HG03066 (cell line): Measurements from ENCODE around the gene TBX10.
"Not testable (repeated sequence)": the region's sequence is repeated elsewhere in the genome, so short reads cannot be mapped to it uniquely, and the experiment has no call there.

Experiments
- ATAC-seq: cut with Tn5 transposase; IDR thresholded peaks from one replicate; pipeline ENCODE4 v1.9.1; 2021; ENCODE audit warnings: low read depth; ENCODE audit not compliant: unreplicated experiment

The TBX10 gene

DNA sequence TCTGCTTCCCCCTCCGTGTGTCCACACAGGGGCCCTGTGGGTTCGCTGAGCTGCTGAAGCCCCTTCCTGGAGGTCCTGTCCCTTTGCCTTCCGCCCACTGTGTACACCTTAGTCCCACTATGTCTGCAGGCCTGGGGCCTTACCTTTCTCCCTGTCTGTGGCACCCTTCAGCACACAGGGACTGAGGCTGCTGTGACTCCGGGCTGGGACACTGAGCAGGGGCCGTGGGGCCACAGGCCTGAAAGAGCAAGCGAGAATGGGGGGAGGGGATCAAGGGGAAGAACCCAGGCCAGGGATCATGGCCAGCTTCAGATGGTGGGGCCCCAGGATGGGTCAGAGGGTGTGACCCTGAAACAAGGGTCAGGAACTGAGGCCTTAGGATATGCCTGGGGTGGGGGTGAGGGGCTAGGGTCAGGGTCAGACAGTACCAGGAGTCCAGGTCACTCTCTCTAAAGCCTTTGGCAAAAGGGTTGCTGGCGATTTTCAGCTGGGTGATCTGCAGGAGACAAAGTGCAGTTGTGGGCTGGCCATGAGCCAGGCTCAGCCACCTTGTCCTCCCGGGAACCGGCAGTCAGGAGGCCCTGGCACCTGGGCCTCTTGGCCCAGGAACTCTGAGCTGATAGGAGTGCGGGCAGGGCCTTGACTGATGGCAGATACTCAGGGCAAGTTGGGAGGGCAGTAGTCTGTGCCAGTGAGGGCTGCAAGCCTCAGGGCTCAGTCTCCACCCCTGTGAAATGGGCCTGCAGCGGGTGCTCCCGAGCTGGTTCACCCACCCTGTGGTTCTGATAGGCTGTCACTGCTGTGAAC lies 7.2 kb downstream of the TBX10 start:
- ATAC-seq: no peak

GRCh38 chr11:67631853-67632174 lies 7.7 kb downstream of the TBX10 start:
- no peak for ATAC-seq

DNA sequence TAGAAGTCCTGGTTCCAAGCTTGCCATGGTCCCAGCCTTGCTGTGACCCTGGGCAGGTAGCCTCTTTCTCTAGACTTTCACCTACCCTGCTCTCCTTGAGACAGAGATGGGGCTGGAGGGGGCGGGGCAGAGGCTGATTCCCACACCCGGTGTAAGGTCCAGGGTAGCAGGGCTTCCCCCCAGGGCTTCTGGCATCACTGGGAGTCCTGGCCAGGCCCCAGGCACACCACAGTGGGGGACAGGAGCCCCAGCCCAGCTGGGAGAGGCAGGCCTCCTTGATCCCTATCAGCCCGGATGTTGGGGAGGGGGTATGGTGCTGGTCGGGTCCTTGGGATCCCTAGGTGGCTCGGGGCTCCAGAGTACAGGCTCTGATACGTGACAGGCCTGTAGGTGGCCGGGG lies 8.2 kb downstream of the TBX10 start:
- ATAC-seq: no peak

DNA sequence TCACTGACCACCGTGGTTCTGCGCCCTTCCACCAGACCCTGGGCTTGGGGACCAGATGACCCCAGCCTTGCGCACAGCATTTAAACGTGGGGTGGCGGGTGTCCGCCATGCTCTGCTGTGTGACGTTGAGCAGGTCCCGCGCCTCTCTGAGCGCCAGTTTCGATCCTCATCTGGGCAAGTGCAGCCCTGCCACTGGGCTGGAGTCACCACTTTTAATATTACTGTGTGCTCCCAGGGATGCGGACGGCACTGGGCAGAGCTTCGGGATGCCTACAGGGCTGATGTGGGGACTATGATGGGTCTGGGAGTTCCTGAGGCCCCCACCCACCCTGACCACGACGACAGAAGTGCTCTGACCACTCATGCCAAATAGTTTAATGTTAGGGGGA lies 8.6 kb downstream of the TBX10 start:
- no peak for ATAC-seq

- ATAC-seq: peak; percentile 62
Measured at GRCh38 chr11:67630228-67630942, 9.2 kb downstream of the TBX10 start.

DNA sequence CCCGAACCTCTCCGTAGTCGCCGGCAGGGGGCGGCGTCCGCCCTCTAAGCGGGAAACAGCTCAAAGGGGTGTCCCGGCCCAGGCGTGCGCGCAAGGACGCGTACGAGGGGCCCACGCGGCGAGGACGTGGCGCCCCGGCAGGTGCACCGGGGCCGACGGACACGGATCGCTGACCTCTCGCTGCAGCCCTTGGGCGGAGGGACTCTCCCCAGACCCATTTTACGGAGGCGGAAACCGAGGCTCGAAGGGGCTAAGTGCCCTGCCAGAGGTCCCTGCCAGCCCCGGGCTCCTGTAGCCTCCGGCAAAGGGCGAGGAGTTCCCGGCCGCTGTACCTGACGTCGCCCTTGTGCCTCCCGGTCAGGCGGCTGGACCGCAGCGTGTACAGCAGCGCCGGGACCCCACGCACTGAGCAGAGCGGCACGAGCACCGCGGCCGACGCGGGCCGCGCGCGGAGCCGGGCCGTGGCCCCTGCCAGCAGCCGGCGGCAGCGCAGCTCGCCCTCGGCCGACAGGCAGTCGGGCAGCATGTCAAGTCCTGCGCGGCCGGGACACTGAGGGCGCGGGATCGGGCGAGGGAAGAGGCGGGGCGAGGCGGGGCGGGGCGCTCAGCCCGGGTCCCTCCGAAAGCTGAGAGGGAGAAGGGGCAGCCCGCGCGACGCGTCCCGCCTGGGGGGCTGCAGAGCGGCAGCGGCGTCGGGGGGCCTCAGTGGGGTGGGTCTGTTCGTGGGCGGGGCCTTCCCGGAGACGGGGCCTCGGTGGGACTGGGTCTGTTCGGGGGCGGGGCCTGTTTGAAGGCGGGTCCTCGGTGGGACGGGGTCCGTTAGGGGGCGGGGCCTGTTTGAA lies 10.0 kb downstream of the TBX10 start, which contains the start of gene NUDT8:
Gene NUDT8 (minus strand): TSS at position 552 of the 842 bp plus-strand sequence. CDS start 26 bp downstream, at position 526.
- ATAC-seq: peak; percentile 49

DNA sequence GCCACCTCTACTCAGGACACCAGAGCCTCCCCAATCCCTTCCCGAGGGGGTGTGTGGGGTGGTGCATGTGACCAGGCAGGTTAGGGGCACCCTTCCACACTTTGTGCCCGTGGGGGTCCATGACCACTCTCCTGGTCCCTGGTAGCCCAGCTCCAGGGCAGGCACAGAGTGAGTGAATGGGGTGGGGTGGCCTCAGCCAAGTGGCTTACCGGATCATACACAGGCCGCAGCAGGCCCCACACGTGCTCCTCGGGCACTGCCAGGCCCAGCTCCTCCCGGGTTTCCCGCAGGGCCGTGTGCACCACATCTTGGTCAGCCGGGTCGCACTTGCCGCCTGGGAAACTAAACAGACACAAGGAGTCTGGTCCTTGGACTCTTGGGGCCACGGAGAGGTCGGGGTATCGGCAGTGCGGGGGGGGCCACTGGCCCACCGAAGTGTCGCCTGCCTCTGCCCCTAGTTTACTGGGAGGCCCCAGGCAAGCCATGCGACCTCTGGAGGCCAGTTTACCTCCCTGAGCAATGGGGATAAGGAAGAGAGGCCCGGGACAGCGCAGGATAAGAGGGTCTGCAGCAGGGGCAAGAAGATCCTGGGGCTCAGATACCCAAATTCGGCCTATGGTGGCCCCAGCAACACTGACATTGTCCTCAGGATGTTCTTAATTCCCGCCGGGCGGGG lies 10.7 kb downstream of the TBX10 start:
- ATAC-seq: no peak

DNA sequence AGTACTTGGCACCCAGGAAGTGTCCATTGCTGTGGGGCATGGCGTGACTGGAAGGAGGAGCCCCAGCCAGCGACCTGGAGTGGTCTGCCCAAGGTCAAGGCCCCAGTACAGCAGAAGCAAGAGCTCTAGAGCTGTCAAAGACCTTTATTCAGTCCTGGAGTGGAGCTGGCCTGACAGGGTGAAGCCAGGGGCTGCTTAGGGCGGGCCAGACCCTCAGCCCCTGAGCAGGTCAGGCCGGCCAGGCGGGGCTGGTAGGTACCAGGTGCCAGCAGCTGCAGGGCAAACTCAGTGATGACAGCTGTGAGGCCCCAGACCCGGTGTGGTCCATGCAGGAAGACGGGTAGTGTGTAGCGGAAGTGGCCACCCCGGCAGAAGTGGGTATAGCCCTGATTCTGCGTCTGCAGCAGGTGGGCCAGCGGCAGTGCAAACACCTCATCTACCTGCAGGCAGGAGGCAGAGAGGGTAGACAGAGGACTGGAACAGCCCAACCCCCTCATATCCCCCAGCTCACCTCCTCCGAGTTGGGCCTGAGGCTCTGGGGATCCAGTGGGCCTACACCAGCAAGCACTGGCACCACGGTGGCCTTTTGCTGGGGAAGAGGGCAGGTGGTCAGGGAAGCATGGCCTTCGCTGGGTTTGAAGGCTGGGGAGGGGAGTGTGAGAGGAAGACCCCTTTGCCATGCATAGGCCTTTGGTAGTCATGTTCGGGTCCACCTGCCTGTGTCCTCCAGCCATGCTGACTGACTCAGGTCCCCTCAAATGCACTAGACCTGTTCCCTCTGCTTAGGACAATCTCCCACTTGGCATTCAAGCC lies 11.5 kb downstream of the TBX10 start:
- no peak for ATAC-seq

DNA sequence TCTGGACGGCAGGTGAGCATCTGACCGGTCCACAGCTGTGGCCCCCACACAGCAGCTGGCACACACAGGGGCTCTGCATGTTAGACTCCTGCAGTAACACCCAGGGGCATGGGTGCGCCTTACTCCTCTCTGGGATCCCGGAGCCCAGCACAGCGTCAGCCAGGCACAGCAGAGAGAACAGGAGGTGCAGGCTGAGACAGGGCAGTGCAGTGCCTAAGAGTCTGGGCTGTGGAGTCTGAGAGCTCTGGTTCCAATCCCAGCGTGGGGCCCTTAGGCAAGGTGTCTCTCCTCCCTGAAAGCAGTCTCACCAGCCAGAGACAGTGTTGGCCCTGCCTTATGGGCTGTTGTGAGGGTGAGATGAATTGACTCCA lies 12.1 kb downstream of the TBX10 start:
- ATAC-seq: no peak

- no peak for ATAC-seq
Measured at GRCh38 chr11:67626970-67627369, 12.6 kb downstream of the TBX10 start.

DNA sequence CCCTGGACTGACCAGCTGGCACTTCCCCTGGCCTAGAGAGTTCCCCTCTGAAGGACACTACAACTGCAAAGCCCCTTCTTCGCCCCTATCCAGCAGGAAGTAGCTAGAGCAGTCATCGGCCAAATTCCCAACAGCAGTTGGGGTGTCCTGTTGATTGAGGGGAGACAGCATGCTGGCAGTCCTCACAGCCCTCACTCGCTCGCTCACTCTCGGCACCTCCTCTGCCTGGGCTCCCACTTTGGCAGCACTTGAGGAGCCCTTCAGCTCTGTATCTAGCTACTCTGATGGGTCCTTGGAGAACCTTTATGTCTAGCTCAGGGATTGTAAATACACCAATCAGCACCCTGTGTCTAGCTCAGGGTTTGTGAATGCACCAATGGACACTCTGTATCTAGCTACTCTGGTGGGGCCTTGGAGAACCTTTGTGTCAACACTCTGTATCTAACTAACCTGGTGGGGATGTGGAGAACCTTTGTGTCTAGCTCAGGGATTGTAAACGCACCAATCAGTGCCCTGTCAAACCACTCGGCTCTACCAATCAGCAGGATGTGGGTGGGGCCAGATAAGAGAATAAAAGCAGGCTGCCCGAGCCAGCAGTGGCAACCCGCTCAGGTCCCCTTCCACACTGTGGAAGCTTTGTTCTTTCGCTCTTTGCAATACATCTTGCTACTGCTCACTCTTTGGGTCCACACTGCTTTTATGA lies 13.3 kb downstream of the TBX10 start:
- ATAC-seq: not testable (repeated sequence)

- not testable (repeated sequence) for ATAC-seq
Measured at GRCh38 chr11:67623795-67624194, 15.8 kb downstream of the TBX10 start.

- not testable (repeated sequence) for ATAC-seq
Measured at GRCh38 chr11:67622905-67623304, 16.7 kb downstream of the TBX10 start.

DNA sequence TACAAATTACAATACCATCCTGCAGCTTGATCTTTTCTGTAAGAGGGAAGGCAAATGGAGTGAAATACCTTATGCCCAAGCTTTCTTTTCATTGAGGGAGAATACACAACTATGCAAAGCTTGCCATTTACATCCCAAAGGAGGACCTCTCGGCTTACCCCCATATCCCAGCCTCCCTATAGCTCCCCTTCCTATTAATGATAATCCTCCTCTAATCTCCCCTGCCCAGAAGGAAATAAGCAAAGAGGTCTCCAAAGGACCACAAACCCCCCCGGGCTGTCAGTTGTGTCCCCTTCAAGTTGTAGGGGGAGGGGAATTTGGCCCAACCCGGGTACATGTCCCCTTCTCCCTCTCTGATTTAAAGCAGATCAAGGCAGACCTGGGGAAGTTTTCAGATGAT lies 17.6 kb downstream of the TBX10 start:
- not testable (repeated sequence) for ATAC-seq

- not testable (repeated sequence) for ATAC-seq
Measured at GRCh38 chr11:67620621-67621020, 18.9 kb downstream of the TBX10 start.

DNA sequence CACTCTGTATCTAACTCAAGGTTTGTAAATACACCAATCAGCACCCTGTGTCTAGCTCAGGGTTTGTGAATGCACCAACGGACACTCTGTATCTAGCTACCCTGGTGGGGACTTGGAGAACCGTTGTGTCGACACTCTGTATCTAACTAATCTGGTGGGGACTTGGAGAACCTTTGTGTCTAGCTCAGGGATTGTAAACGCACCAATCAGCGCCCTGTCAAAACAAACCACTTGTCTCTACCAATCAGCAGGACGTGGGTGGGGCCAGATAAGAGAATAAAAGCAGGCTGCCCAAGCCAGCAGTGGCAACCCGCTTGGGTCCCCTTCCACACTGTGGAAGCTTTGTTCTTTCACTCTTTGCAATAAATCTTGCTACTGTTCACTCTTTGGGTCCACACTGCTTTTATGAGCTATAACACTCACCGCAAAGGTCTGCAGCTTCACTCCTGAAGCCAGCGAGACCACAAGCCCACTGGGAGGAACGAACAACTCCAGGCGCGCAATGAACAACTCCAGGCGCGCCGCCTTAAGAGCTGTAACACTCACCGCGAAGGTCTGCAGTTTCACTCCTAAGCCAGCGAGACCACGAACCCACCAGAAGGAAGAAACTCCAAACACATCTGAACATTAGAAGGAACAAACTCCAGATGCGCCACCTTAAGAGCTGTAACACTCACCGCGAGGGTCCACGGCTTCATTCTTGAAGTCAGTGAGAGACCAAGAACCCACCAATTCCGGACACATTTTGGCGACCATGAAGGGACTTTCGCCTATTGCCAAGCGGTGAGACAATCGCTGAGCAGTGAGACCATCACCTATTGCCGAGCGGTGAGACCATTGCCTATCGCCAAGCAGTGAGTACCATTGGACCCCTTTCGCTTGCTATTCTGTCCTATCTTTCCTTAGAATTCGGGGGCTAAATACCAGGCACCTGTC lies 19.6 kb downstream of the TBX10 start:
- ATAC-seq: not testable (repeated sequence)

DNA sequence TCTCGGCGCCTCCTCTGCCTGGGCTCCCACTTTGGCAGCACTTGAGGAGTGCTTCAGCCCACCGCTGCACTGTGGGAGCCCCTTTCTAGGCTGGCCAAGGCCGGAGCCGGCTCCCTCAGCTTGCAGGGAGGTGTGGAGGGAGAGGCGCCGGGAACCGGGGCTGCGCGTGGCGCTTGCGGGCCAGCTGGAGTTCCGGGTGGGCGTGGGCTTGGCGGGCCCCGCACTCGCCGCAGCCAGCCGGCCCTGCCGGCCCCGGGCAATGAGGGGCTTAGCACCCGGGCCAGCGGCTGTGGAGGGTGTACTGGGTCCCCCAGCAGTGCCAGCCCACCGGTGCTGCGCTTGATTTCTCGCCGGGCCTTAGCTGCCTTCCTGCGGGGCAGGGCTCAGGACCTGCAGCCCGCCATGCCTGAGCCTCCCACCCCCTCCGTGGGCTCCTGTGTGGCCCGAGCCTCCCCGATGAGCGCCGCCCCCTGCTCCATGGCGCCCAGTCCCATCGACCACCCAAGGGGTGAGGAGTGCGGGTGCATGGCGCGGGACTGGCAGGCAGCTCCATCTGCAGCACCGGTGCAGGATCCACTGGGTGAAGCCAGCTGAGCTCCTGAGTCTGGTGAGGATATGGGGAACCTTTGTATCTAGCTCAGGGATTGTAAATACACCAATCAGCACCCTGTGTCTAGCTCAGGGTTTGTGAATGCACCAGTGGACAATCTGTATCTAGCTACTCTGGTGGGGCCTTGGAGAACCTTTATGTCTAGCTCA lies 20.5 kb downstream of the TBX10 start:
- ATAC-seq: not testable (repeated sequence)
